Esophagus (tissue), 2 donors: ENCODE measurements around the gene ZFHX3. TPM values are rescaled to one million over a fixed set of nuclear protein-coding genes. Genes with fewer than 3 reads are reported as not detected.

Experiments
- H3K27ac ChIP-seq, 2 donors: one replicate each; pipeline ENCODE4 v1.5.1; 2013; ENCODE audit warnings: low read depth in 2 of 2, mild to moderate bottlenecking in 2 of 2, inconsistent platforms in 1 of 2, low read length in 1 of 2, moderate library complexity in 1 of 2
- H3K27me3 ChIP-seq, 2 donors: one replicate each; pipeline ENCODE4 v1.6.1; 2013; ENCODE audit warnings: low read length in 2 of 2, control low read depth in 1 of 2, mild to moderate bottlenecking in 1 of 2; ENCODE audit not compliant: insufficient read depth in 2 of 2, control insufficient read depth in 1 of 2
- H3K36me3 ChIP-seq, 2 donors: one replicate each; pipeline ENCODE4 v1.6.1; 2013; ENCODE audit warnings: low read length in 1 of 2; ENCODE audit not compliant: control insufficient read depth in 2 of 2, insufficient read depth in 2 of 2
- H3K4me1 ChIP-seq, 2 donors: one replicate each; pipeline ENCODE4 v1.6.1; 2013; ENCODE audit warnings: low read length in 1 of 2; ENCODE audit not compliant: control insufficient read depth in 2 of 2, insufficient read depth in 2 of 2
- H3K4me3 ChIP-seq, 2 donors: one replicate each; pipeline ENCODE4 v1.5.1; 2013; ENCODE audit warnings: low read length in 2 of 2, mild to moderate bottlenecking in 2 of 2, low read depth in 1 of 2, moderate library complexity in 1 of 2
- H3K9me3 ChIP-seq, 2 donors: one replicate each; pipeline ENCODE4 v1.6.1; 2013; ENCODE audit warnings: mild to moderate bottlenecking in 2 of 2, low read depth in 1 of 2, low read length in 1 of 2, moderate library complexity in 1 of 2; ENCODE audit not compliant: control insufficient read depth in 2 of 2, insufficient read depth in 1 of 2
- WGBS, 2 donors: extraction: QIAGEN DNeasy Blood & Tissue Kit; methylation state at CpG; one replicate each; pipeline ENCODE4 v1.1.7; 2013; 5-methylcytosine and 5-hydroxymethylcytosine counted together
- polyA plus RNA-seq, 2 donors: library from polyadenylated mRNA; stranded (reverse); fragments of 200-250 nt; gene quantifications; one replicate each; pipeline ENCODE4 v1.2.3, GENCODE V29; 2013
- donor health status: healthy with polysubstance abuse.
- donor health status: Bipolar disorder and iron deficiency.

Gene ZFHX3
- polyA plus RNA-seq, 2 donors = 0.62 to 1.1 TPM

DNA sequence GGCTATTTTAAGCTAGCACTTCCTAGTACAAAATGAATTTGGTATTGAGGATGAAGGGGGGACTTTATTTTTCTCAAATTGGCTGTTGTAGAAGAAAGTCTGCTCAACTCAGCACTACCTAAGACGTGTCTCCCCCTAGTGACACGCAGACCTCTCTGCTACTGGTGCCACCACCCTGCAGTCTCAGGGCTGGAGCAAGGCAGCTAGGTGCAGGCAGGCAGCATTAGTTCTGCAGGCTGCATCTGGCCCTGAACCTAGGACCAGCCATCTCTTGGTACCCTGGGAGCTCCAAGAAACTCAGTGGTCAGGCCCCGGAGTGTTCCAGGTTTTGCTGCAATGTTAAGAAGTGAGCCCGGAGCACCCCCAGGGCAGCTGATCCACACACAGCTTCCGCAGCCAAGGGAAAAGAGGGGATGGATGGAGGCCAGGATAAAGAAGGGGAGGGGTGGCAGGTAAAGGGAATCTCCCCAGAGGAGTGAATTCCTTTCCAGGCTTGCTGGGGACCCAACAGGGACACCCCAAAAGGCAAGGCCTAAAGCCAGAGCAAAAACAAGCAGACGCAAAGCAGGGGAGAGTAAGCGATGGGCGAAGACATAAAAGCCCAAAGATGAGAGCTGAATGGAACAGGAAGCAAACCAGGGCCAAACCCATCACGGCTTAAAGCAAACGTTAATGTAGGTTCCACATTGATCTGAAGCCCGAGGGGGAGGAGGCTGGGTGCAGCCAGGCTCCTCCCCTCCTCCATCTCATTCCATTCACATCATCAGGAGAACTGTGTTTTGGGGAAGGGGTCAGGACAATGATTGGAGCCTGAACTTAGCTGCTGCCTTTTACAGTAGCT lies 200.5 kb downstream of the ZFHX3 start:
- peaks cover 6 to 9% of the 10 kb centered on the region in 2 donors for H3K4me1 ChIP-seq
- no peaks in the 10 kb centered on the region for H3K9me3 ChIP-seq

DNA sequence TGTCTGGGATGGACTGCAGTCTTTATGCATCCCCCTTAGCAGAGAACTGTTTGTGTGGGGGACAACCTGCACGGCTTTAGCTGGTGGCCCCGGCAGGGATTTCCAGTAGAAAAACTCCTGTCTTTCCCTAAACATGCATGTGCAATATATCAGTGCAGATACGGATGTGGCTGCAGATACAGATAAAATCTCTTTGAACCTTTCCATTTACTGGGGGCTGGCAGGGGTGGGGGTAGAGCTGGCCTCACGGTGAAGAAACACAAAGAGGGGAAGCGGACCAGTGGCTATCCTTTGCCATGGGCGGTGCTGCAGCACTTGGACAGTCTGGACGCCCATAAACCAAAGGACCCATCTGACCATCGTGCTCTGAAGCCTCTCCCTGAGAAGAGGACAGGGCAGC lies 201.3 kb downstream of the ZFHX3 start:
- H3K4me1 ChIP-seq = peaks cover 6 to 9% of the 10 kb centered on the region in 2 donors
- H3K27ac ChIP-seq = no peak overlapping the region
- WGBS, 2 donors = 86 to 88% methylated on average over 8 of the region's 8 CpGs

More for the DNA sequence above, 200.5 kb downstream of the ZFHX3 start:
- Histone ChIP-seq H3K4me3 (no peak overlapping the region), H3K27me3 (no peaks in the 10 kb centered on the region), H3K36me3 (no peaks in the 10 kb centered on the region), H3K27ac (no peak overlapping the region)
- WGBS, 2 donors = 47 to 57% methylated on average over 11 of the region's 11 CpGs

GRCh38 chr16:72845322-72846020 lies 202.5 kb downstream of the ZFHX3 start:
- WGBS, 2 donors = 95 to 96% methylated on average over 16 of the region's 16 CpGs

More for the DNA sequence above, 201.3 kb downstream of the ZFHX3 start:
- H3K9me3 ChIP-seq = no peaks in the 10 kb centered on the region
- H3K27me3 ChIP-seq = no peaks in the 10 kb centered on the region
- no peak overlapping the region for H3K4me3 ChIP-seq
- no peaks in the 10 kb centered on the region for H3K36me3 ChIP-seq

DNA sequence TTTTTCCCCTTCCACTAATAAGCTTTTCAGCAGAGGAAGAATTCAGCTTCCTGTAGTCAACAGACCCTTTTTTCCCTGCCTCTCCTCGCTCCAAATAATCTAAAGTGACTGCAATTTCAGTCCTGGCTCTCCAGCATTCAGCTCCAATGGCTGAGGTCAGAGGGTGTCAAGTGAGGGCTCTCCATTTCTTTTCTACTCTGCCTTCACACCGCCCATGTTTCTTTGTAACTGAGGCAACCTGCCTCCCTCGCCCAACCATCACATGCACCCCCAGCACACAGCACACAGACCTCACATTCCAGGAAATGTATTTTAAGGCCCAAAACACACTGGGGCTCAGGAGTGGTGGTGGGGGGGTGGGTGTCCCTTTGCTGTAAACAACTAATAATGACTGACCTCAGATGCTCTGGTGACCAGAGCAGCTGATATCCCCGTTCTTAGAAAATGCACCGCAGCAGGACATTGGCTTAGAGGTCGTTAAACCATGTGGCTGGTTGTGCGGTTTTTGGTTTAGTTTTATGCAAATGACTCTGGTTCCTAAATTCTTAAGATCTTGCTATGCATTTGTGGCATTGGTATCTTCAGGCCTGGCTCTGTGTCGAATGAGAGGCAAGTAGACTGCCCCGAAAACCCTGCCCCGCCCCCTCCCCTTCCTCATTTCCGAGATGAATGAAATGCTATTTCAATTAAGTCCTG lies 203.6 kb downstream of the ZFHX3 start:
- Histone ChIP-seq H3K27ac (no peak overlapping the region), H3K9me3 (no peaks in the 10 kb centered on the region), H3K4me3 (no peak overlapping the region), H3K27me3 (no peaks in the 10 kb centered on the region), H3K4me1 (peaks cover 6 to 9% of the 10 kb centered on the region in 2 donors), H3K36me3 (no peaks in the 10 kb centered on the region)
- 71 to 82% methylated on average over 11 of the region's 11 CpGs for WGBS, 2 donors

More at GRCh38 chr16:72845322-72846020, 202.5 kb downstream of the ZFHX3 start:
- no peak overlapping the region for H3K4me3 ChIP-seq
- no peaks in the 10 kb centered on the region for H3K27me3 ChIP-seq
- H3K4me1 ChIP-seq = peaks cover 6 to 9% of the 10 kb centered on the region in 2 donors
- no peaks in the 10 kb centered on the region for H3K36me3 ChIP-seq
- H3K27ac ChIP-seq = no peak overlapping the region
- H3K9me3 ChIP-seq = no peaks in the 10 kb centered on the region

GRCh38 chr16:72841506-72841905 lies 206.4 kb downstream of the ZFHX3 start:
- Histone ChIP-seq H3K4me1 (no peaks in the 10 kb centered on the region), H3K27ac (no peak overlapping the region), H3K27me3 (no peaks in the 10 kb centered on the region), H3K36me3 (no peaks in the 10 kb centered on the region), H3K9me3 (no peaks in the 10 kb centered on the region), H3K4me3 (no peak overlapping the region)
- 65 to 73% methylated on average over 3 of the region's 3 CpGs for WGBS, 2 donors

DNA sequence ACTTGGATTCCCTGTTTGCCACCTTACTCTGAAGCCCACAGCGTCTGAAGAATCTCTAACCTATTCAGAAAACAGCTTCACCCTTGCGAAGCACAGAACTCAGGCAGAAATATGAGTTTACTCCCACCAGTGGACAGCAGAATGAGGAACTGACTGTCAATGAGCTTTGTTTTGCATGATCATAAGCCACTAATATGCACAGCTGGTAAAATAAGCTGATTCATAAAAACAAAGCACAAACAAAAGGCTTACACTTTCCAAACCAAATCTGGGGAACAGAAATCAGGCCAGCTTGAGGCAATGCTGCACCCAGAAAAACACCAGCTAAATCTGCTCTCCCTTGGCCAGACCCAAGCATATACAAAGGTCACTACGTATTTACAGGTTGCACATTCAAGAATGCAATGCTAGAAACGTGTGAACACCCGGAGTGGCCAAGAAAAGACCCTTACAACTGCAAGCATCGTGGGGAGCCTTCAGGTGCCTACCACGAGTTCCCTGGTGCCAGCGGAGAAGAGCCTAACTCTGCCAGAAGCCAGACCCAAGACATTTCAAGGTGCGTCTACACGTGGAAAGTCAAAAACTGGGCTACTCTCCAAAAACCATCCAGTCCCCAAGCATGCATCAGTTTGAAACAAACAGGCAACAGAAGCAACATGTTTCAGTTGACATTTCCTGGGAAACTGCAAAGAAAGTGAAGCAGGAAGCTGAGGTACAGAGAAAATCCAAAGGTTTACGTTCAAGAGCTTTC lies 207.1 kb downstream of the ZFHX3 start:
- no peaks in the 10 kb centered on the region for H3K9me3 ChIP-seq
- no peaks in the 10 kb centered on the region for H3K36me3 ChIP-seq
- H3K4me3 ChIP-seq = no peak overlapping the region
- no peaks in the 10 kb centered on the region for H3K4me1 ChIP-seq
- WGBS, 2 donors = 77 to 79% methylated on average over 11 of the region's 11 CpGs
- no peaks in the 10 kb centered on the region for H3K27me3 ChIP-seq
- H3K27ac ChIP-seq = no peak overlapping the region

- H3K4me3 ChIP-seq = no peak overlapping the region
- whole genome bisulfite sequencing, 2 donors = 90% methylated on average over 13 of the region's 13 CpGs
- no peaks in the 10 kb centered on the region for H3K9me3 ChIP-seq
- no peaks in the 10 kb centered on the region for H3K27me3 ChIP-seq
- H3K4me1 ChIP-seq = no peaks in the 10 kb centered on the region
- H3K36me3 ChIP-seq = no peaks in the 10 kb centered on the region
- no peak overlapping the region for H3K27ac ChIP-seq
Observed at GRCh38 chr16:72838951-72839350, 209.0 kb downstream of the ZFHX3 start.

- no peak overlapping the region for H3K4me3 ChIP-seq
- no peaks in the 10 kb centered on the region for H3K36me3 ChIP-seq
- no peaks in the 10 kb centered on the region for H3K27me3 ChIP-seq
- no peaks in the 10 kb centered on the region for H3K9me3 ChIP-seq
- H3K27ac ChIP-seq = no peak overlapping the region
- WGBS, 2 donors = 85 to 86% methylated on average over 11 of the region's 11 CpGs
- no peaks in the 10 kb centered on the region for H3K4me1 ChIP-seq
Observed at GRCh38 chr16:72838586-72838910, 209.4 kb downstream of the ZFHX3 start.
